HG03469 (cell line): Measurements from ENCODE around the gene ARHGAP32.

Experiments
- ATAC-seq: cut with Tn5 transposase; IDR thresholded peaks from one replicate; pipeline ENCODE4 v1.9.1; 2021; ENCODE audit warnings: mild to moderate bottlenecking, moderate library complexity, moderate number of reproducible peaks; ENCODE audit not compliant: unreplicated experiment

Gene ARHGAP32

GRCh38 chr11:128916681-128917080, 275.4 kb downstream of the ARHGAP32 start:
- no peak for ATAC-seq

GRCh38 chr11:128916037-128916572, 276.0 kb downstream of the ARHGAP32 start:
- ATAC-seq = no peak

- ATAC-seq = no peak
Measured at GRCh38 chr11:128915149-128915521, 277.0 kb downstream of the ARHGAP32 start.
